CD1c-positive myeloid dendritic cell (primary cell): ENCODE measurements around the gene SH3BP2.
A peak's percentile ranks its signal among the peaks of the same experiment; 100 is the strongest.
"Not testable (repeated sequence)": the region's sequence is repeated elsewhere in the genome, so short reads cannot be mapped to it uniquely, and the experiment has no call there.

Source experiments
- DNase-seq: peaks from one replicate; pipeline ENCODE4 v3.0.0-alpha.2; 2016; ENCODE audit errors: extremely low spot score

Gene SH3BP2

DNA sequence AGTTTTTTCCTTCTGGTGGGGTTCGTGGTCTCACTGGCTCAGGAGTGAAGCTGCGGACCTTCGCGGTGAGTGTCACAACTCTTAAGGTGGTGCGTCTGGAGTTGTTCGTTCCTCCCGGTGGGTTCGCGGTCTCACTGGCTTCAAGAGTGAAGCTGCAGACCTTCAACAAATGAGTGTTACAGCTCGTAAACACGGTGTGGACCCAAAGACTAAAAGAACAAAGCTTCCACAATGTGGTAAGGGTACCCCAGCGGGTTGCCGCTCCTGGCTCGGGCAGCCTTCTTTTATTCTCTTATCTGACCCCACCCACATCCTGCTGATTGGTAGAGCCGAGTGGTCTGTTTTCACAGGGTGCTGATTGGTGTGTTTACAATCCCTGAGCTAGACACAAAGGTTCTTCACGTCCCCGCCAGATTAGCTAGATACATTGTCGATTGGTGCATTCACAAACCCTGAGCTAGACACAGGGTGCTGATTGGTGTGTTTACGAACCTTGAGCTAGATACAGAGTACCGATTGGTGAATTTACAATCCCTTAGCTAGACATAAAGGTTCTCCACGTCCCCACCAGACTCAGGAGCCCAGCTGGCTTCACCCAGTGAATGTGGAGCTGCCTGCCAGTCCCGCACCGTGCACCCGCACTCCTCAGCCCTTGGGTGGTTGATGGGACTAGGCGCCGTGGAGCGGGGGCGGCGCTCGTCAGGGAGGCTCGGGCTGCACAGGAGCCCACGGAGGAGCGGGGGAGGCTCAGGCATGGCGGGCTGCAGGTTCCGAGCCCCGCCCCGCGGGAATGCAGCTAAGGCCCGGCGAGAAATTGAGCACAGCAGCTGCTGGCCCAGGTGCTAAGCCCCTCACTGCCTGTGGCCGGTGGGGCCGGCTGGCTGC is 30.2 kb upstream of the SH3BP2 start:
- not testable (repeated sequence) for DNase-seq

DNA sequence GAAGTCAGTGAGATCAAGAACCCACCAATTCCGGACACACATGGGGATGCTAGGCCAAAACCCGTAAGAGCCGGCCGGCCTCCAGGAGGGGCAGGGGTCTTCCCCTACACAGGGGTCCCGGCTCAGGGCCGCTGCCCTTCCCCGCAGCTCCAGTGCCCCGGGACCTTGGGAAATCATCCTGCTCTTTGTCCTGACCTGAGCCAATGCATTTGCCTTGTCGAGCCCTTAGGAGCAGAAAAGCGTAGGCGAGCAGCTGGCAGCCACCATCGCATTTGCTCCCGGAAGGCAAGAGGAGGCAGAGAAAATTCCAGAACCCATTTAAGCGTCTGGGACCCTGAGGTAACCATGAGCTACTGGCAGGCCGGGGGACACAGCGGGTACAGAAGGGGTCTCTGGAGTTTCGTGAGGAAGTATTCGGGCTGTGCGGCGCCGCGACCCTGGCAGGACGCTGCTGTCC is 29.3 kb upstream of the SH3BP2 start:
- no peak for DNase-seq

DNA sequence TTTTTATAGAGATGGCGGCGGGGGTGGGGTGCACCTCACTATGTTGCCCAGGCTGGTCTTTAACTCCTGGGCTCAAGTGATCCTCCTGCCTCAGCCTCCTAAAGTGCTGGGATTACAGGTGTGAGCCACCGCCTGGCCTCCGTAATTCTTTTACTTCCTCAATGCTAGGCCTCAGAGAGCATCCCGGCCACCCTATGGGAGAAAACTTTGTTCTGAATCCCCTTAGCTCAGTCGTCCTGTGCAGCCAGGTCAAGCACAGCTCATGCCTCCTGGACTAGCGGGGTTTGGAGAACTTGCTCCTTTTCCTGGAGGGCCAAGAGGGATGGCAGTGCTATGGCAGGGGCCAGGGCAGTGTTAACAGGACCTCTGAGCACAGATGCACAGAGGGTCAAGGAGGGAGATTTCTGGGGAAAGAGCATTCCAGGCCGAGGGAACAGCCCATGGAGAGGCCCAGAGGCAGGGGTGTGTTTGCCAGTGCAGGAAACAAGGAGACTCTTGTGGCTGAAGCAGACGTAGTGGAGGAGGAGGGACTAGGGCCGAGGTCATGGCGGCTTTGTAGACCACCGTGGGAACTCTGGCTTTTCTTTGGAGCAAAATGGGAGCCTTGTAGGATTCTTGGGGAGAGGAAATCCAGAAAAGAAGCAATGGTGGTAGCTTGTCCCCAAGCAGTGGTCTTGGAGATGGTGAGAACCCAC is 26.9 kb upstream of the SH3BP2 start:
- no peak for DNase-seq

DNA sequence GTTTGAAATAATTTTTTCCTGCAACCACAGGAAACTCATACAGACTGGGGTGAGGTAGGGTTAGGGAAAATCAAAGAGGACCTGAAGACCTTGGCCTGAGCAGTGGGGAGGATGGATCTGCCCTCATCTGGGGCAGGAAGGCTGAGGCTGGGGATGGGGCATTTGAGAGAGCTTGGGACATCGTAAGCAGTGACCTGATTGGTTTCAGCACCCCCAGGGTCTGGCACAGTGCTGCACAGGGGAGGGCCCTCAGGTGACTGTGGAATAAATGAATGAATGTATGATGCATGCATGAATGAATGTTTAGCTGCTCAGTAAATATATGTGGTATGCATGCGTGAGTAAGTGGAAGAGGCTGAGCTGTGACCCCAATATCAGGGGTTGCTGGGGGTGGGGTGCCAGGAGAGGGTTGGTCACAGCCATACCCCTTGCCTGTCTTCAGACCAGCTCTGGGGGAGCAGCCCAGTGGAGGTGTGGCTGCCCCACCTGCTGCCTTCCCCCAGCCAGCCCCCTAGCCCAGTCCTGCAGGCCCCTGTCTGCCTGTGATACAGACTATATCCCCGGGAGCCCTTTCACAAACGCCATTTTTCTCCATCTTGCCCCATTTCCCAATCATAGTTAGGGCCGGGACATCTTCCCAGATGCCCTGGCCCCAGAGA is 25.7 kb upstream of the SH3BP2 start:
- no peak for DNase-seq

DNA sequence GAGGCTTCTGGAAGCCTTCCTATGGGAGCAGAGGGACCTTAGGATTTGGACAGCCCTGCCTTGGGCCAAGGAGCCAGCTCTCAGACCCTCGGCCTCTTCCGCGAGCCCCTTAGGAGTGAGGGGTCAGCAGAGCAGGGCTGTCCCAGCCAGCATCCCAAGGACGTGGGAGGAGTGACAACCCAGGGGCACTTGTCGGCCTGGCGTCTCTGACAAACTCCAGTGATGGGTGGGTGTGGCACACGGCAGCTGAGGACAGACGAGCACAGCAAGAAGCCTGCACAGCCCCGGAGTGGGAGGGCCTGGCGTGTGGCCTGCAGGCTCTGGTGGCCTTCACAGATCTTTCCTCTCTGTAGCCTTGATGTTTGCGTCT is 25.2 kb upstream of the SH3BP2 start:
- DNase-seq = no peak

DNA sequence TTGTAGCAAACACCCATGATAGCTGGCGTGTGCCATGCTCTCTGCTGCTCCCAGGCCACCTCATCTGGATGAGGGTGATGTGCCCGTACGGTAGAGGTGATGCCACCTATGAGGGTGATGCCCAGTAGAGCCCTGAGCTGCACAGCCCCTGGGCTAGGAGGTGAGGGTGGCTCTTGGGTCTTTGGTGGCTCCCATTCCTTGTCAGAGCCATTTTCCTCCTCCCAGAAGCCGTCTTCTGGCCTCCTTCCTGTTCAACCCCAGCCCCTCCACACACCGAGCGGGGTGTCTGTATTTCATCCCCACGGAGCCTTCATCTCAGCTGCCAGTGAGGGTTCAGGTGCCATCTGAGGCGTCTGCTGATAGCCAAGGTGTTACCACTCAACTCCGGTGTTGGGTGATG is 24.8 kb upstream of the SH3BP2 start:
- DNase-seq = no peak

DNA sequence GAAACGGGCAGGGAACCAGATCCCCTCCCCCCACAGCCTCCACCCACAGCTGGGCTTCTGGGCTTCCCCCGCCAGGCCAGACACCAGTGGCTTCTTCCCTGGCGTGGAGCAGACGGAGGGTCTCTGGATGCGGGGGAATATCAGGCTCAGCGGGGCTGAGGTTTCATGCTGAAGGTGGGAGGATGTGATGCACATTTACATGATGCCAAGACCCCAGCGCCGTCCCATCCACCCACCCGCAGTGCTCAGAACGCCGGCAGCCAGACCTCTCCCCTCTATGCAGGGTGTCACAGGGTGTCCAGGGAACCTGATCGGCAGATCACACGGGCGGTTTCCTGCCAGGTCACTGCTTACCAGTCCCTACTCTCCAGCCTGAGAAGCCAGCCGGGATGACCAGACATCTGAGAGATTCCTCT is 24.0 kb upstream of the SH3BP2 start:
- DNase-seq = no peak

DNA sequence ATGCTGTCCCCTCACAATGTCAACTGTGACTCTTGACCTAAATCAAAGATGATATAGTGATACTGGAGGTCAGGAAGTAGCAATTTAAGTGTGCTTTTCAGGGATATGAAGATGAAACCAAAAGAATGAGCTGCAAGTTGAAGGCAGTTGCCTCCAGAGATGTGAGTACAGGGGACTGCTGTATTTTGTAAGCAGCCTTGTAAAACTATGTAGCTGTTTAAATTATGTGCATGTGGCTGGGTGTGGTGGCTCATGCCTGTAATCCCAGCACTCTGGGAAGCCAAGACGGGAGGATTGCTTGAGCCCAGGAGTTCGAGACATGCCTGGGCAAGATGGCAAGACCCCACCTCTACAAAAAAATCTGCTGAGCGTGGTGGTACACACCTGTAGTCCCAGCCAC is 21.6 kb upstream of the SH3BP2 start:
- DNase-seq = no peak

DNA sequence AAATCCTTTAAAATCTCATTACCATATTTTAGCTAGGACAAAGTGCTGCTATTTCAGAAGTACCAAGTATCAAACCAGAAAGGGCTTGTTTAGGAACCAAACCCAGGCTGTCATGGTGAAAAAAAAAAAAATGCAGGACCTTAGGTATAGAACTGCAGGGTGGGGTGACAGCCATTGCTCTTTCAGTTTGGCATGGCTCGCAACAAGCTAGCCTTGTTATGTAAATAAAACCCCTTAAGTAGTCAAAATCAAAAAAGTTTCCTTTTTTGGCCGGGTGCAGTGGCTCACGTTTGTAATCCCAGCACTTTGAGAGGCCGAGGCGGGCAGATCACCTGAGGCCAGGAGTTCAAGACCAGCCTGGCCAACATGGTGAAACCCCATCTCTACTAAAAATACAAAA is 12.2 kb upstream of the SH3BP2 start:
- not testable (repeated sequence) for DNase-seq

DNA sequence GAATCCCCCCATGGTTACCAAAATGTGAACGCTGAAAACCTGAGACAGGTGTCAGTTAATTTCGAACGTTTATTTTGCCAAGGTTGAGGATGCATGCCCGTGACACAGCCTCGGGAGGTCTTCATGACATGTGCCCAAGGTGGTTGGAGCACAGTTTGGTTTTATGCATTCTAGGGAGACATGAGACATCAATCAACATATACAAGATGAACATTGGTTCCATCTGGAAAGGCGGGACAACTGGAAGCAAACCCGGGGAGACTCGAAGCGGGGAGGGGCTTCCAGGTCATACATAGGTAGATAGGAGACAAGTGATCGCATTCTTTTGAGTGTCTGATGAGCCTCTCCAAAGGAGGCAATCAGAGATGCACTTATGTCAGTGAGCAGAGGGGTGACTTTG is 11.0 kb upstream of the SH3BP2 start:
- no peak for DNase-seq

DNA sequence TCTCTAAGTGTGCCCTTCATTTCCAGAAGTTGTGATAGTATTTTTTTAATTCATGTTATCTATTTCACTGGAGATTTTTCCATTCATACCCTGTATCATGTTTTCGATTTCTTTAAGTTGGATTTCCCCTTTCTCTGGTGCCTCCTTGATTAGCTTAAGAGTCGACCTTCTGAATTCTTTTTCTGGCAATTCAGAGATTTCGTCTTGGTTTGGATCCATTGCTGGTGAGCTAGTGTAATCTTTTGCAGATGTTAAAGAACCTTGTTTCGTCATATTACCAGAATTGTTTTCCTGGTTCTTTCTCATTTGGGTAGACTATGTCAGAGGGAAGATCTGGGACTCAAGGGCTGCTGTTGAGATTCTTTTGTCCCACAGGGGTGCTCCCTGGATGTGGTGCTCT is 9.1 kb upstream of the SH3BP2 start:
- no peak for DNase-seq

DNA sequence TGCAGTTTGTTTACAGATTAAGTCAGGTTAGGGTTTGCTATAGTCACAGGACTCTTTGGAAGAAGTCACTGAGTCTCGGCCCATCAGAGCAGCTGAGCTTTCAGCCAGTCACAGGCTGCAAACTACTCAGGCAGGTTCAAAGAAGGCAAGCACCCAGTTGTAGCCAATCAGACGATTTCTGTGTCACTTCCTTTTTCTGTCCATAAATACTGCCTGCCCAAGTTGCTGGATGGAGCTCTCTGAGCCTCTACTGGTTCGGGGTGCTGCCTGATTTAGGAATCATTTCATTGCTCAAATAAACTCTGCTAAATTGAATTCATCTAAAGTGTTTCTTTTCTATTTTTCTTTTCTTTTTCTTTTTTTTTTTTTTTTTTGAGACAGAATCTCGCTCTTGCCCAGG is 7.3 kb upstream of the SH3BP2 start:
- DNase-seq = peak; percentile 71

DNA sequence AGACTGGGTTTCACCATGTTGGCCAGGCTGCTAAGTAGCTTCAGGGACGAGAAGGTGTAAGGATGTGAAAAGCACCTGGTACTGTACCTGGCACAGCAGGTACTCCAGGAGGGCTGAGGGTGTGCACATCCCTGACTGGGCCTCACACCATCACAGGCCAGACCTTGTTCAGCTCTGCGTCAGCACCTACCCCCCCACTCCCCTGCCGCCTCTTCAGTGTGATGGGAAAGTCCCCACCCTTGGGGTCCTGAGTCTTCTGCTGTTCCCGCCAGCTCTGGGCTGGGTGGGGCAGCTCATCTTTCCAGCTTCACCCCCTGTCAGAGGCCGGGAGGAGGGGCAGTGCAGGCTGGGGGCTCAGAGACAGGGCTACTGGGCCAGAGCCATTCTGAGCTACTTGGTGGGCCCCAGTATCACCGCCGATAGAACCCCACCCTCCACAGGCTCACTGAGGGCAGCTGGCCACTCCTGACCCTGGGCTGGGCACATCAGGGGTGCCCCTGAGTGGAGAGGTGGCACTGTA is 6.7 kb upstream of the SH3BP2 start:
- no peak for DNase-seq

DNA sequence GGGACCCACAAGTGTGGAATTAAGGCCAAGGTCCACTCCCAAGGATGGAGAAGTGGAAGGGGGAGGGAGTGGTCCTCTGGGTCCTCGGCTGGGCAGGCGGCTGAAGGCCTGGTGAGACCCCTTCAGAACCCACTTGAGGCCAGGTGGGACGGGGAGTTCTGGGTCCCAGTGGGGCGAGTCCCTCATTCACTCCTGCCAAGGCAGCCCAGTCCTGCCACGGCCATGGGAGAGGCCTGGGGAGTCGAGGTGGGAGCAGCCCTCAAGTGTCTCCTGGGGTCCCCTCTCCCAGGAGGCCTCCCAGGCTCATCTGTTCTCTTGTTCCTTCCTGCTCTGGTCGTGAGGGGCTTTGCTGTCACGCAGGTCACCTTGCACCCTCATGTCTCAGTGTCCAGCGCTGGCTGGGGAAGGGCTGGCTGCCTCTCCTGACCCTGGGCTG is 6.1 kb upstream of the SH3BP2 start:
- DNase-seq = no peak

DNA sequence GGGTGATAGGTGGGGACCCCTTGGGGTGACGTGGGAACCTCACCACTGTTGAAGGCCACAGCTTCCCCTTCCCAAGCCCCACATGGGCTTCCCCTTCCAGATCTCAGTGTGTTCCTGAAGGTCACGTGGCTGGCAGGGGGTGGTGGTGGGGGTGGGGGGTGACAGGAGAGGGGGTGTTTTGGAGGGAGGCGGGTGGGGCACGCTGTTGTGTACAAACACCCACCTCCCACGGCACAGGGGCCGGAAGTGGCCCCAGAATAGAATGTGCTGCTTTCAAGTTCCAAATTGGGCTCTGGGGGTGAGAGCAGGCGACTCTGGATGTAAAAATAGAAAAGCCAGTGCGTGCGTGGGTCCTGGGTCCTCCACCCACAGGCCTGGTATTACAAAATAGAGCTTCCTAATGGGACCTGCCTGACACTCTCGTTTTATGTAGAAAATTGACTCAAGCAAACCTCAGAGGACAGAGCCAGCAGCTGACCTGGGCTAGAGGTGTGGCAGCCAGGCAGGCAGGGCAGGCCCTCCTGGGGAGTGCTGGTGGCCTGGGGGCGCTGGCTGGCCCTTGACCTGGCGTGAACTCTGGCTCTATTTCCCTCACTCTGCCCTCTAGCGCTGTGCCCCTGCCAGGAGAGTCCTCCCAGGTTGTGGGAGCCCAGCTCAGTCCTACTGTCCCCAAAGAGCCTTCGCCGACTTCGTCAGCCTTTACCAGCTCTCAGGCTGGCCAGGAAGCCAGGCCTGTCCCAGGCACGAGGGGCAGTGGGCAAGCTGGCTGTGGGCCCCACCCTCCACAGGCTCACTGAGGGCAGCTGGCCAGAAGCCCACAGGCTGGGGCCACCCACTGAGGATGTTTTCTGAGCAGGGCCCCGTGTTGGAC is 5.4 kb upstream of the SH3BP2 start:
- peak; percentile 93 for DNase-seq

DNA sequence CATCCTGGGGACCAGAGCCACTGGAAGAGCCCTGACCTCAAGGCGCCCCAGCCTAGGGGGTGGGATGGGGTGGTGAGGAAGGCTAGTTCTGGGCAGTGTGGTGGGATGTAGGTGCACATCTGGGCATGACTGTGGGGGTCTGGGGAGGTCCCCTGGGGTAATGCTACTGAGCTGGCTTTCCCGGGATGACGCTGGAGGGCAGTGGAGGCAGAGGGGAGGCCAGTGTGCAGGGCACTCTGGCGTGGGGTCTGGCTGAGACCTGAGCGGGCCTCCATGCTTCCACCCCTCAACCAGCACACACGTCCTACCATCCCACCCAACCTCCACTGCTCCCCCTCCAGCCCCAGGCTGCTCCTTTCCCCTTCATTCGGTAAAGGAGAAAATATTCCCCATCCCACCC is 4.8 kb upstream of the SH3BP2 start:
- no peak for DNase-seq

DNA sequence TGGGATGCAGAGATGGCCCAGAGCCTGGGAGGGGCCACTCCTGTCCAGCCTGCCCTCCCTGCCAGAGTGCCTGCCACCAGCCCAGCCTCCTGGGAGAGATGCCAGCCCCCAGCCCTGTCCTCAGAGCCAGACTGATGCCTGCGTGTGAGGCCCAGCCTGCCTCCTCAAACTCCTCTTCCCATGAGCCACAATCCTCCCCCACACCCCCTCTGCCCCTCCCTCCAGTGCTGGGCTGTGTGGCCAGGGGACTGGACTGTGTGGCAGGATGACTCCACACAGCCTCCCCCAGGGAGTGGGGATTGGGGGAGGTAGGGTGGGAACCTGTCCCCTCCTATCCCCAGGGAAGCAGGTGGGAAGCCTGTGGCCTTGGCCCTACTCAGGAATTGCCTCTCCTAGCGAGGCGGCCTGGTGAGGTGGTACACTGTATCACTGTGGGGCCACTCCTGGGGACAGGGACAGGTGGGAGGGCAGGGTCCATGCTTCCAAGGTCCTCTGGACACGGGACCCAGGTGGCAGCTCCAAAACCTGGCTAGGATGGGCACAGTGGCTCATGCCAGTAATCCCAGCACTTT is 4.3 kb upstream of the SH3BP2 start:
- no peak for DNase-seq

DNA sequence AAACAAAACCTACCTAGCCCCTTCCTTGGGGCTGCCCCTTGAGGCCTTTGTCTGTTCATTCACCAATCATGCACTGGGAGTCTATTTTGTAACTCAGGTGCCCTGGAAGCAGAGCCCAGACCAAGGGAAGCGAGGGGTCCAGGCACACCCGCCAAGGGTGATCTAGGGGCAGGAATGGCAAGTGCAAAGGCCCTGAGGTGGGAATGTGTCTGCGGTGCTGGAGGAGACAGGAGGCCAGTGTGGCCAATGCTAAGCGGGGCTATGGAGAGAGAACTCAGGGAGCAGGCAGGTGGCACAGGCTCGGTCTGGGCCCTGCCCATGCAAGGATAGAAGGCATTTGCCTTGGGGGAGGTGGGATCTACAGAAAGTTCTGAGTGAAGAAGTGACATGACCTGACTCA is 3.5 kb upstream of the SH3BP2 start:
- DNase-seq = no peak

DNA sequence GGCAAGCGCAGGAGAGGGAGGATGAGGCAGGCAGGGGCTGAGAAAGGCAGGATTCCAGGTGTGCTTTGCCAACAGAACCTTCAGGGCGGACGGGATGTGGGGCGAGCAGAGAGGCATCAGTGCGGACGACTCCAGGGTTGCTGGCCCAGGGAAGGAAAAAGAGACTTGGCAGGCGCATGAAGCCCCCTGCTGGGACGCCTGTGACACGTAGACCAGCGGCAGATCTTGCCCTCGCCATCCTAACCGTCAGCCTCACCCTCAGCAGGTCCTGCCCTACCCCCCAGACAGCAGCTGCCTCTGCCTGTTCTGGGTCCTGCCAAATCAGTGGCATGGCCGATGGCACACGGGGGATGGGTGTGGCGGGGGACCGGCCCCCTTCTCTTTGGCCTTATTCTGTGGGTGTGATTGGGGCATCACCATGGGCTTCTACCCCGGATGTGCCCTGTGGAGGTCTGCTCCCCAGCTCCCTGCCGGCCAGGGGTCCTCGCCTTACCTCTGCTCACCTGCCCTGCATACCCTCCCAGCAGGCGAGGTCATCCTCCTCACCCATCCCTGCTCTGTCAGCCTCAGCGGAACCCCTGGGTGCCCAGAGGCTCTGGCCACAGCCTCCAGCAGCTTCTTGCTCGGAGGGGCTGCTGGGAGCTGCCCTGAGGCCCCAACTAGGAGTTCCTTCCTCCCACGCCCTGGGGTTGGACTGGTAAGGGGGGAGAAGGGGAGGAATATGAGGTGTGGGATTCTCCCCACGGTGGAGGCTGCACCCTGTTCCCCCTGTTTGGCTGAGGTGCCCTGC is 2.9 kb upstream of the SH3BP2 start:
- no peak for DNase-seq
